Measurements from ENCODE around the gene NKIRAS1. TPM values are rescaled to one million over a fixed set of nuclear protein-coding genes. Genes with fewer than 3 reads are reported as not detected.

The NKIRAS1 gene
- total and polyA plus RNA-seq, 2 experiments from 2014 or later = 9.2 to 9.7 TPM

GRCh38 chr3:23966328-23966727 lies 49.5 kb upstream of the NKIRAS1 start:
- H3F3A ChIP-seq (replicated peaks; ENCODE audit: low read depth) = no peaks in the 10 kb centered on the region
- H3K27me3 Mint-ChIP-seq (ENCODE audit: insufficient read depth, low read depth, poor library complexity) = no peaks in the 10 kb centered on the region

More at GRCh38 chr3:23966328-23966727, 49.5 kb upstream of the NKIRAS1 start:
- Histone ChIP-seq H3K27ac (ENCODE audit: low read depth) (no peak overlapping the region), H3K4me2 (no peak overlapping the region), H3K36me3 (ENCODE audit: insufficient read depth) (peaks cover 14% of the 10 kb centered on the region), H3K27me3 (ENCODE audit: insufficient read depth) (no peaks in the 10 kb centered on the region), H3K9me2 (ENCODE audit: insufficient read depth) (no peaks in the 10 kb centered on the region), H3K4me3 (no peak overlapping the region), H3K4me1 (ENCODE audit: insufficient read depth) (no peaks in the 10 kb centered on the region), H2AFZ (no peak overlapping the region), H3K79me2 (replicated peaks; ENCODE audit: insufficient read depth) (no peaks in the 10 kb centered on the region; the same call in 1 of the 2 replicates), H4K20me1 (replicated peaks; ENCODE audit: insufficient read depth) (peaks cover 6% of the 10 kb centered on the region; the same call in 1 of the 2 replicates)
- no peak for DNase-seq (ENCODE audit: low spot score)
- H3K4me1 Mint-ChIP-seq = no peaks in the 10 kb centered on the region
- H3K9me3 Mint-ChIP-seq = no peaks in the 10 kb centered on the region
- H3K36me3 Mint-ChIP-seq (ENCODE audit: low read depth) = peaks cover 55% of the 10 kb centered on the region
- H3K4me3 Mint-ChIP-seq = no peak overlapping the region
- ATAC-seq = no peak
- TF ChIP-seq ZNF462 (CRISPR knock-in tag; IDR thresholded peaks at IDR 0.05) = no peak
- no peak for TF ChIP-seq STAT1 (IDR thresholded peaks at IDR 0.05; ENCODE audit: unreplicated experiment)
- TF ChIP-seq EZH2 (IDR thresholded peaks at IDR 0.05; ENCODE audit: low read depth, unreplicated experiment) = no peak
- TF ChIP-seq NANOG (IDR thresholded peaks at IDR 0.05; ENCODE audit: borderline replicate concordance) = no peak
- no peak for TF ChIP-seq POLR2AphosphoS5 (IDR thresholded peaks at IDR 0.05; ENCODE audit: low read depth)
- no peak for TF ChIP-seq ZNF331 (CRISPR knock-in tag; IDR thresholded peaks at IDR 0.05; ENCODE audit: low read depth)
- TF ChIP-seq CTCF (conservative IDR thresholded peaks at IDR 0.05; ENCODE audit: low read depth in 2 of 2) = no peak
- TF ChIP-seq EZH2phosphoT487 (IDR thresholded peaks at IDR 0.05; ENCODE audit: unreplicated experiment) = no peak
- TF ChIP-seq JUNB (IDR thresholded peaks at IDR 0.05; ENCODE audit: unreplicated experiment) = no peak
- TF ChIP-seq, protein P1, sequence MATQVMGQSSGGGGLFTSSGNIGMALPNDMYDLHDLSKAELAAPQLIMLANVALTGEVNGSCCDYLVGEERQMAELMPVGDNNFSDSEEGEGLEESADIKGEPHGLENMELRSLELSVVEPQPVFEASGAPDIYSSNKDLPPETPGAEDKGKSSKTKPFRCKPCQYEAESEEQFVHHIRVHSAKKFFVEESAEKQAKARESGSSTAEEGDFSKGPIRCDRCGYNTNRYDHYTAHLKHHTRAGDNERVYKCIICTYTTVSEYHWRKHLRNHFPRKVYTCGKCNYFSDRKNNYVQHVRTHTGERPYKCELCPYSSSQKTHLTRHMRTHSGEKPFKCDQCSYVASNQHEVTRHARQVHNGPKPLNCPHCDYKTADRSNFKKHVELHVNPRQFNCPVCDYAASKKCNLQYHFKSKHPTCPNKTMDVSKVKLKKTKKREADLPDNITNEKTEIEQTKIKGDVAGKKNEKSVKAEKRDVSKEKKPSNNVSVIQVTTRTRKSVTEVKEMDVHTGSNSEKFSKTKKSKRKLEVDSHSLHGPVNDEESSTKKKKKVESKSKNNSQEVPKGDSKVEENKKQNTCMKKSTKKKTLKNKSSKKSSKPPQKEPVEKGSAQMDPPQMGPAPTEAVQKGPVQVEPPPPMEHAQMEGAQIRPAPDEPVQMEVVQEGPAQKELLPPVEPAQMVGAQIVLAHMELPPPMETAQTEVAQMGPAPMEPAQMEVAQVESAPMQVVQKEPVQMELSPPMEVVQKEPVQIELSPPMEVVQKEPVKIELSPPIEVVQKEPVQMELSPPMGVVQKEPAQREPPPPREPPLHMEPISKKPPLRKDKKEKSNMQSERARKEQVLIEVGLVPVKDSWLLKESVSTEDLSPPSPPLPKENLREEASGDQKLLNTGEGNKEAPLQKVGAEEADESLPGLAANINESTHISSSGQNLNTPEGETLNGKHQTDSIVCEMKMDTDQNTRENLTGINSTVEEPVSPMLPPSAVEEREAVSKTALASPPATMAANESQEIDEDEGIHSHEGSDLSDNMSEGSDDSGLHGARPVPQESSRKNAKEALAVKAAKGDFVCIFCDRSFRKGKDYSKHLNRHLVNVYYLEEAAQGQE (IDR thresholded peaks at IDR 0.05; ENCODE audit: unreplicated experiment) = no peak
- TF ChIP-seq, protein P2, sequence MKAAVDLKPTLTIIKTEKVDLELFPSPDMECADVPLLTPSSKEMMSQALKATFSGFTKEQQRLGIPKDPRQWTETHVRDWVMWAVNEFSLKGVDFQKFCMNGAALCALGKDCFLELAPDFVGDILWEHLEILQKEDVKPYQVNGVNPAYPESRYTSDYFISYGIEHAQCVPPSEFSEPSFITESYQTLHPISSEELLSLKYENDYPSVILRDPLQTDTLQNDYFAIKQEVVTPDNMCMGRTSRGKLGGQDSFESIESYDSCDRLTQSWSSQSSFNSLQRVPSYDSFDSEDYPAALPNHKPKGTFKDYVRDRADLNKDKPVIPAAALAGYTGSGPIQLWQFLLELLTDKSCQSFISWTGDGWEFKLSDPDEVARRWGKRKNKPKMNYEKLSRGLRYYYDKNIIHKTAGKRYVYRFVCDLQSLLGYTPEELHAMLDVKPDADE (IDR thresholded peaks at IDR 0.05) = no peak
- no peak for TF ChIP-seq CREB1 (CRISPR knock-in tag; IDR thresholded peaks at IDR 0.05; ENCODE audit: low read depth)
- TF ChIP-seq ZNF114 (CRISPR knock-in tag; IDR thresholded peaks at IDR 0.05) = no peak
- H3K27ac Mint-ChIP-seq = no peak overlapping the region

All from GM23338 (cell line).